ENCODE measurements around the gene SPOCD1.

SPOCD1 gene

GRCh38 chr1:31753707-31754349, 62.0 kb downstream of the SPOCD1 start:
- Mint-ChIP-seq H3K27ac (peak overlapping the region in 1 of 3 experiments; percentile 71), H3K4me1 (peaks cover 78% of the 10 kb centered on the region), H3K36me3 (ENCODE audit: low read depth) (no peaks in the 10 kb centered on the region), H3K27me3 (ENCODE audit: low read depth) (peaks cover 4% of the 10 kb centered on the region), H3K9me3 (no peaks in the 10 kb centered on the region), H3K4me3 (no peak overlapping the region)
- TF ChIP-seq CTCF (IDR thresholded peaks at IDR 0.05; ENCODE audit: unreplicated experiment in 3 of 3): no peak

GRCh38 chr1:31752952-31753475, 62.8 kb downstream of the SPOCD1 start:
- H3K9me3 Mint-ChIP-seq: no peaks in the 10 kb centered on the region
- H3K4me1 Mint-ChIP-seq: peaks cover 75% of the 10 kb centered on the region
- peaks cover 4% of the 10 kb centered on the region for H3K27me3 Mint-ChIP-seq (ENCODE audit: low read depth)
- no peak overlapping the region for H3K4me3 Mint-ChIP-seq
- TF ChIP-seq CTCF (IDR thresholded peaks at IDR 0.05; ENCODE audit: unreplicated experiment in 3 of 3): no peak
- peak overlapping the region in 1 of 3 experiments; percentile 71 for H3K27ac Mint-ChIP-seq
- H3K36me3 Mint-ChIP-seq (ENCODE audit: low read depth): no peaks in the 10 kb centered on the region

- no peak for TF ChIP-seq CTCF (IDR thresholded peaks at IDR 0.05; ENCODE audit: unreplicated experiment in 3 of 3)
- Mint-ChIP-seq H3K27me3 (ENCODE audit: low read depth) (peaks cover 4% of the 10 kb centered on the region), H3K27ac (peak overlapping the region; percentile 60 to 77 (median 71)), H3K4me1 (peaks cover 77% of the 10 kb centered on the region), H3K36me3 (ENCODE audit: low read depth) (no peaks in the 10 kb centered on the region), H3K9me3 (no peaks in the 10 kb centered on the region), H3K4me3 (peak overlapping the region in 1 of 3 experiments; percentile 10)
These were observed 63.6 kb downstream of the SPOCD1 start for GRCh38 chr1:31752258-31752657.

GRCh38 chr1:31751822-31752241, 64.0 kb downstream of the SPOCD1 start:
- H3K27me3 Mint-ChIP-seq (ENCODE audit: low read depth): peaks cover 4% of the 10 kb centered on the region
- no peaks in the 10 kb centered on the region for H3K36me3 Mint-ChIP-seq (ENCODE audit: low read depth)
- H3K4me3 Mint-ChIP-seq: no peak overlapping the region
- peaks cover 81% of the 10 kb centered on the region for H3K4me1 Mint-ChIP-seq
- H3K27ac Mint-ChIP-seq: peak overlapping the region in 2 of 3 experiments; percentile 0 to 71
- TF ChIP-seq CTCF (IDR thresholded peaks at IDR 0.05; ENCODE audit: unreplicated experiment in 3 of 3): no peak
- no peaks in the 10 kb centered on the region for H3K9me3 Mint-ChIP-seq

- Mint-ChIP-seq H3K27me3 (ENCODE audit: low read depth) (peaks cover 9% of the 10 kb centered on the region), H3K27ac (peak overlapping the region in 2 of 3 experiments; percentile 26 to 45), H3K9me3 (no peaks in the 10 kb centered on the region), H3K4me1 (peaks cover 90% of the 10 kb centered on the region), H3K36me3 (ENCODE audit: low read depth) (no peaks in the 10 kb centered on the region), H3K4me3 (no peak overlapping the region)
- no peak for TF ChIP-seq CTCF (IDR thresholded peaks at IDR 0.05; ENCODE audit: unreplicated experiment in 3 of 3)
These were observed 64.8 kb downstream of the SPOCD1 start for GRCh38 chr1:31750858-31751510.
